Activated CD8-positive, alpha-beta memory T cell treated with anti-CD3 and anti-CD28 coated beads, Interleukin-2, amount 50 U/mL, for 24 hours (primary cell): Measurements from ENCODE around the gene COPS7A.
"Not testable (repeated sequence)": the region's sequence is repeated elsewhere in the genome, so short reads cannot be mapped to it uniquely, and the experiment has no call there.

Experiments
- DNase-seq: peaks from one replicate; pipeline ENCODE4 v3.0.0-alpha.2; 2020; ENCODE audit errors: extremely low read depth

COPS7A gene

DNA sequence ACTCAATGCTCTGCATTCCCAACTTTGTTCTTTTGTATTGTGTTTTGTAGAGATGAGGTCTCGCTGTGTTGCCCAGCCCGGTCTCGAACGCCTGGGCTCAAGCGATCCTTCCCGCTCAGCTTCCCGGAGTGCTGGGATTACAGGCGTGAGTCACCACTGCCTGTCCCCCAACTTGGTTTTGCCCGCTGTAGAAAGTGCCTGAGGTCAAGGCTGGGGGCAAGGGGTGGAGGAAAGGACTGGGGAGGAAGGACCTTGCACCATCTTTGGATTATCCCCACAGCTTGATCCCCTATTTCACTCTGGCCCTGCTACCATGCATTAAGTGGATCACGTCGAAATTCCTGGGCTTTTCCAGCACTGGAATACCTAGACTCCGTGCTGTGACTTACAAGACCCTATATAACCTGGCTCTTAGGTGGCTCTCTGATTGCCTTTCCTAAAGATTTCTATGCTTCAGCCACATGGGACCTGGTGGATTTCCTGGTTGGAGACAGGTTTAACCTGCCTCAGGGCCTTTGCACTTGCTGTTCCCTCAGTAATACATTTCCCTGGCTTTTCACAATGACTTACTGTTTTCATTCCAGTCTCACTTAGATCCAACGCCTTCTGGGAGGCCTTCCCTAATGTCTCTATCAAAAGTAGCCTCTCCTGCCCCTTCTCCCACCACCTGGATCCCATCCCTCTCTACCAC, 22.6 kb upstream of the COPS7A start:
- DNase-seq = no peak

DNA sequence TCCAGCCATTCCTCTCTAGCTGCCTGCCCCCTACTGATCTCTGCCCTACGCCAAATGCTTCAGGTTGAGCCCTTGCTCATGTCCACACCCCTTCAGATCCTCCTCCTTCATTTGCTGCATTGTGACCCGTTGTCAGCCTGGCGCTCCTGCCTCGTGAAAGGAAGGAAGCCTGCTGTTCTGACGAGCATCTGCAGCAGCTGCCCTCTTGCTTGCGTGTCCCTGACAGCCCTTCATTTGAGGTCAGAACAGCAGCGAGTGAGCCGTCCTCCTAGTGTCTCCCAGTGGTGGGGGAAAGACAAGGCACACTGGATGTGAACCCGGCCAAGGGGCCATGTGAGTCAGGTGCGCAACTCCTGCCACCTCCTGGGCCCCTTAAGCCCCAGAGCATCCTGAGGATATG, 20.2 kb upstream of the COPS7A start:
- DNase-seq = no peak

DNA sequence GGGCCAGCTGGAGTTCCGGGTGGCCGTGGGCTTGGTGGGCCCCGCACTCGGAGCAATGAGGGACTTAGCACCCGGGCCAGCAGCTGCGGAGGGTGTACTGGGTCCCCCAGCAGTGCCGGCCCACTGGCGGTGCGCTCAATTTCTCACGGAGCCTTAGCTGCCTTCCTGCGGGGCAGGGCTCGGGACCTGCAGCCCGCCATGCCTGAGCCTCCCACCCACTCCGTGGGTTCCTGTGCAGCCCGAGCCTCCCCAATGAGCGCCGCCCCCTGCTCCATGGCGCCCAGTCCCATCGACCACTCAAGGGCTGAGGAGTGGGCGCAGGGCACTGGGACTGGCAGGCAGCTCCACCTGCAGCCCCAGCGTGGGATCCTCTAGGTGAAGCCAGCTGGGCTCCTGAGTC, 15.5 kb upstream of the COPS7A start:
- not testable (repeated sequence) for DNase-seq

DNA sequence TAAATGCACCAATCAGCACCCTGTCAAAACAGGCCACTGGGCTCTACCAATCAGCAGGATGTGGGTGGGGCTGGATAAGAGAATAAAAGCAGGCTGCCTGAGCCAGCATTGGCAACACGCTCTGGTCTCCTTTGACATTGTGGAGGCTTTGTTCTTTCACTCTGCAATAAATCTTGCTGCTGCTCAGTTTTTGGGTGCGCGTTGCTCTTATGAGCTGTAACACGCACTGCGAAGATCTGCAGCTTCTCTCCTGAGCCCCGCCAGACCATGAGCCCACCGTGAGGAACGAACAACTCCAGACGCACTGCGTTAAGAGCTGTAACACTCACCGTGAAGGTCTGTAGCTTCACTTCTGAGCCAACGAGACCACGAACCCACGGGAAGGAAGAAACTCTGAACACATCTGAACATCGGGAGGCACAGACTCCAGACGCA, 14.9 kb upstream of the COPS7A start:
- no peak for DNase-seq

DNA sequence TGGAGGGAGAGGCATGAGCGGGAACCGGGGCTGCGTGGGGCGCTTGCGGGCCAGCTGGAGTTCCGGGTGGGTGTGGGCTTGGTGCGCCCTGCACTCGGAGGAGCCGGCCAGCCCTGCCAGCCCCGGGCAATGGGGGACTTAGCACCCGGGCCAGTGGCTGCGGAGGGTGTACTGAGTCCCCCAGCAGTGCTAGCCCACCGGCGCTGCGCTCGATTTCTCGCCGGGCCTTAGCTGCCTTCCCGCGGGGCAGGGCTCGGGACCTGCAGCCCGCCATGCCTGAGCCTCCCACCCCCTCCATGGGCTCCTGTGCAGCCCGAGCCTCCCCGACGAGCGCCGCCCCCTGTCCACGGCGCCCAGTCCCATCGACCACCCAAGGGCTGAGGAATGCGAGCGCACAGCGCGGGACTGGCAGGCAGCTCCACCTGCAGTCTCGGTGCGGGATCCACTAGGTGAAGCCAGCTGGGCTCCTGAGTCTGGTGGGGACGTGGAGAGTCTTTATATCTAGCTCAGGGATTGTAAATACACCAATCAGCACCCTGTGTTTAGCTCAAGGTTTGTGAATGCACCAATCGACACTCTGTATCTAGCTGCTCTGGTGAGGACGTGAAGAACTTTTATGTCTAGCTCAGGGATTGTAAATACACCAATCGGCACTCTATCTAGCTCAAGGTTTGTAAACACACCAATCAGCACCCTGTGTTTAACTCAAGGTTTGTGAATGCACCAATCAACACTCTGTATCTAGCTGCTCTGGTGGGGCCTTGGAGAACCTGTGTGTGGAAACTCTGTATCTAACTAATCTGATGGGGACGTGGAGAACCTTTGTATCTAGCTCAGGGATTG, 7.6 kb upstream of the COPS7A start:
- DNase-seq = not testable (repeated sequence)

DNA sequence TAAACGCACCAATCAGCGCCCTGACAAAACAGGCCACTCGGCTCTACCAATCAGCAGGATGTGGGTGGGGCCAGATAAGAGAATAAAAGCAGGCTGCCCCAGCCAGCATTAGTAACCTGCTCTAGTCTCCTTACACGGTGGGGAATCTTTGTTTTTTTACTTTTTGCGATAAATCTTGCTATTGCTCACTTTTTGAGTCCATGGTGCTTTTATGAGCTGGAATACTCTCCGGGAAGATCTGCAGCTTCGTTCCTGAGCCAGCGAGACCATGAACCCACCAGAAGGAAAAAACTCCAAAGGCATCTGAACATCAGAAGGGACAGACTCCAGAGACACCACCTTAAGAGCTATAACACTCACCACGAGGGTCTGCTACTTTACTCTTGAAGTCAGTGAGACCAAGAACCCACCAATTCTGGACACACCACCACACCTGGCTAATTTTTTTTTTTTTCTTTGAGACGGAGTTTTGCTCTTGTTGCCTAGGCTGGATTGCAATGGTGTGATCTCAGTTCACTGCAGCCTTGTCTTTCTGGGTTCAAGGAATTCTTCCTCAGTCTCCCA, 6.9 kb upstream of the COPS7A start:
- no peak for DNase-seq

DNA sequence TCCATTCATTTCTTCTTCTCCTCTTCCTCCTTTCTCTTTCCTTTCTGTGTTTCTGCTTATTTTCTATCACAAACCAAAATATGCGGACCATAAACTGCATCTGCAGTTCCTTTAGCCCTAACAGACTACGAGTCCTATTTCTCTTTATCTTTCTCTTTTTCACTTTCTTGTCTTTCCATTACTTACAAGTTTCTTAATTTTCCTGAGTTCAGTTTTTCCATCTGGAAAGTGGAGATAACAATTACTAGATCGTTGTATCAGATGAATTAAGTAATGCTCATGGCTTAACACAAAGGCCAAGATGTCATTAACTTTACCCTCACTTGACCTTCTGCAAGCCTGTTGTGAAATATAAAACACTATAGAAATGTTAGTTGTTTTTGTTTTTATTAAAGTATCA, 983 bp upstream of the COPS7A start:
- no peak for DNase-seq

DNA sequence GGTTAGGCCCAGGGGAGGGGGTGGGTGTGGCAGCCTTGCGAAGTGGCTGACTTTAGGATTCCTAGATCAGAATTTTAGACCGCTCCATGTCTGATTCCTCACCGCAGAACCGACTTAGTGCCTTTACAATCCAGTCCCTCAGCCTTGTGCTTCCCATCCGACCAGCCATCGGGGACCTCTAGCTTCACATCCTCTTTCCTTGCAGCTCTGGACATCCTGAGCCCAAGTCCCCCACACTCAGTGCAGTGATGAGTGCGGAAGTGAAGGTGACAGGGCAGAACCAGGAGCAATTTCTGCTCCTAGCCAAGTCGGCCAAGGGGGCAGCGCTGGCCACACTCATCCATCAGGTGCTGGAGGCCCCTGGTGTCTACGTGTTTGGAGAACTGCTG, 557 bp downstream of the COPS7A start:
- no peak for DNase-seq

DNA sequence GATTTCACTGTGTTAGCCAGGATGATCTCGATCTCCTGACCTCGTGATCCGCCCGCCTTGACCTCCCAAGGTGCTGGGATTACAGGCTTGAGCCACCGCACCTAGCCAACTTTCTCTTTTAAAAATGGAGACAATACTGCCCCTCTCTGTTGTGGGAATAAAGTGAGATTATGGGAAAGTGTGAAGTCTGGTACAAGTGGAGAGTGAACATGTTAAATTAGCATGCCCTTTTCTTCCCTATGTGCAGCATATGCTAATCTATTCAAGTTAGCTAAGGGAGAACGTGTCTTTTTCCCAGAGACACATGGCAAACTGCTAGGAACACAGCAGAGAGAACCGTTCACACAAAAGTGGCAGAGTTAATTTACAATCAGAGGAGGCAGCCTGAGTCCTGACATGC, 1.5 kb downstream of the COPS7A start:
- no peak for DNase-seq

DNA sequence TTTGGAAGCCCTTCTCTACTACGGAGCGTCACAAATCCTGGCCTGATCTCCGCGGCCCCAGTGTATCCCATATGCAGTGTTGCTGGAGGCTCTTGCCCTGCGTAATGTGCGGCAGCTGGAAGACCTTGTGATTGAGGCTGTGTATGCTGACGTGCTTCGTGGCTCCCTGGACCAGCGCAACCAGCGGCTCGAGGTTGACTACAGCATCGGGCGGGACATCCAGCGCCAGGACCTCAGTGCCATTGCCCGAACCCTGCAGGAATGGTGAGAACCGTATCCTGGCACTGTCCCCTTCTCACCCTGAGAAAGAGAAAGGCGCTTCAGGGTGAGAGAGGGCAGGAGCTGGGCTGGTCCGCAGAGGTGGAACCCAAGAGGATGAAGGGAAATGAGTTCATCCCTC, 5.3 kb downstream of the COPS7A start:
- no peak for DNase-seq

DNA sequence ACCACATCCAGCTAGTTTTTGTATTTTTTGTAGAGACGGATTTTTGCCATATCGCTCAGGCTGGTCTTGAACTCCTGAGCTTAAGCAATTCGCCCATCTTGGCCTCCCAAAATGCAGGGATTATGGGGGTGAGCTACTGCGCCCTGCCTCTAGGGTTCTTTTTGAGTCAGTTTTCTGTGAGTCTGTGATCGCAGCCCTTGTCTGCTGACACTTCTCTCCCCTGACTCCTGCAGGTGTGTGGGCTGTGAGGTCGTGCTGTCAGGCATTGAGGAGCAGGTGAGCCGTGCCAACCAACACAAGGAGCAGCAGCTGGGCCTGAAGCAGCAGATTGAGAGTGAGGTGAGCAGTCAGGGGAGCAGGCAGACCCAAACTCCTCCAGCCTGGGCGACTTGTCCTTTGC, 6.3 kb downstream of the COPS7A start:
- no peak for DNase-seq

DNA sequence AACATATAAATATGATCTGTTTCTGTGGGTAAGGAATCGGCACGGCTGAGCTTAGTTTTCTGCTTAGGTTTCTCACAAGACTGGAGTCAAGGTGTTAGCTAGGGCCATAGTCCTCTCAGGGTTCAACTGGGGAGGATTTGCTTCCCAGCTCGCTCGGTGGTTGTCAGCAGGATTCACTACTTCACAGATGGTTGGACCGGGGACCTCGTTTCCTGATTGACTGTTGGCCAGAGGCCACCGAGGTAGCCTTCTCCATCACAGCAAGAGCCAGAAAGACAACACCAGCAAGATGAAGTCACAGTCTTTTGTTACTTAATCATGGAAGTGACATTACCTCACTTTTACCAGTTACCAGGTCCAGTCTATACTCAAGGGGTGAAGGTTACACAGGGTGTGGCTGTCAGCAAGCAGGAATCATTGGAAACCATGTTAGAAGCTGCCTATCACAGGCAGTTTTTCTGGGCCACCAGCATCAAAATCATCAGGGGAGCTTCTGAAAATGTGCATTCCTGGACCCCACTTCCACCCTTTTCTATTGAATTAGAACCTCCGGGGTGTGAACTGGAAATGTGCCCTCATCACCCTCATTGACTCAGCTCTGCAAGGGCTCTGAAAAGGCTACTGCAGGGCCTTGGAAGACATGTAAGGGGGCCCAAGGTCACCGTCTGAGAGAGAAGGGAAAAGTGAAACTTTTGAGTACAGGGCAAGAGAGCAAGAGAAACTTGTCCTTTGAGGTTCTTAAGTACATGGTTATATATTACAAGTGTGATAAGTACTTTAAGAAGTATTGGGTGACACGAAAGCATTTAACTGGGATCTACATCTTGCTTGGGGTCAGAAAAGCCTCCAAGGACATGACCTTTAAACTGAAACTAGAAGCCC, 10.9 kb downstream of the COPS7A start:
- DNase-seq = no peak

DNA sequence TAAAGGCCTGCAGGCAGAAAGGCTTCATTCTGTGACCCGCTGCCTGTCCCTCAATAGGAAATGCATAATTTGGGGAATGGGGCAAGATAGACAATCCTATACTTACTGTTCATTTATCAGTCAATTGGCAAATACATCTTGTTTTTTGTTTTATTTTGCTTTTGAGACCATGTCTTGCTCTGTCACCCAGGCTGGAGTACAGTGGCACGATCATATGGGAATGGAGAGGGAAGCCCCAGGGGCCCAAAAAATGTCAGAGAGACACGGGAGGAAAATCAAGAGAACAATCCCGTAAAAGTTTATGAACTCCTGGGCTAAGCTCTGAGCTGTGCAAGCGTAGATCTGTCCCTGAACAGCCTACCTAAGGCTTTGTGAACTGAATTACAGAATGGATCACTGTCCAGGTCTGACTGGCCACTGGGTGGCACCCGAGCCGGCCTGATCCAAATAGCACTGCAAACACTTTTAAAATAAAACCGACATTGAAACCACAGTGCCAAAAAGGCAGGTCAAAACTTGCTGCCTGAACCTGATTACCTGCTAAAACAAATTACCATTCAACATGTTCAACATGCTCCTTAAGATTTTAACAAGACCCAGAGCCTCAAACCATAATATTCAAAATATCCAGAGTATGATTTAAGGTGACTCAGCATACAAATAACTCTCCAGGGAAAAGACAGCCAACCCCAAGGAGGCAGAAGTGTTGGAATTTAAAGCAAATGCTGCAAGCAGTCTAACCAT, 11.8 kb downstream of the COPS7A start:
- DNase-seq = no peak

DNA sequence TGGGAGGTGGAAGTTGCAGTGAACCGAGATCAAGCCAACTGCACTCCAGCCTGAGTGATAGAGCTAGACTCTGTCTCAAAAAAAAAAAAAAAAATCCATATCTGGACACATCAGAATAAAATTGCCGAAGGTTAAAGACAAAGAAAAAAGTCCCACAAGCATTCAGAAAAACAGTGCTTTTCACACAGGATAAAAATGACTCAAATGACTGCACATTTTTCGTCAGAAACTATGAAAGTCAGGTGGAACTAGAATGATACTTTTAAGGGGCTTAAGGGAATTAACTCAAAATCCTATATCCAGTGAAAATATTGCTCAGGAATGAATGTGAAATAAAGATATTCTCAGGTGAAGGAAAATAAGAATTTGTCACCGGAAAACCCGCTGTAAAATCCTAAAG, 12.9 kb downstream of the COPS7A start:
- DNase-seq = no peak

DNA sequence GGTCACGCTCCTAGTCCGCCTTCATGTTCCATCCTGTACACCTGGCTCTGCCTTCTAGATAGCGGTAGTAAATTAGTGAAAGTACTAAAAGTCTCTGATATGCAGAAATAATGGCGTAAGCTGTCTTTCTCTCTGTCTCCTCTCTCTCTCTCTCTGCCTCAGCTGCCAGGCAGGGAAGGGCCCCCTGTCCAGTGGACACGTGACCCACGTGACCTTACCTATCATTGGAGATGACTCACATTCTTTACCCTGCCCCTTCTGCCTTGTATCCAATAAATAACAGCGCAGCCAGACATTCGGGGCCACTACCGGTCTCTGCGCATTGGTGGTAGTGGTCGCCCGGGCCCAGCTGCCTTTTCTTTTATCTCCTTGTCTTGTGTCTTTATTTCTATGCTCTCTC, 18.2 kb downstream of the COPS7A start:
- not testable (repeated sequence) for DNase-seq

DNA sequence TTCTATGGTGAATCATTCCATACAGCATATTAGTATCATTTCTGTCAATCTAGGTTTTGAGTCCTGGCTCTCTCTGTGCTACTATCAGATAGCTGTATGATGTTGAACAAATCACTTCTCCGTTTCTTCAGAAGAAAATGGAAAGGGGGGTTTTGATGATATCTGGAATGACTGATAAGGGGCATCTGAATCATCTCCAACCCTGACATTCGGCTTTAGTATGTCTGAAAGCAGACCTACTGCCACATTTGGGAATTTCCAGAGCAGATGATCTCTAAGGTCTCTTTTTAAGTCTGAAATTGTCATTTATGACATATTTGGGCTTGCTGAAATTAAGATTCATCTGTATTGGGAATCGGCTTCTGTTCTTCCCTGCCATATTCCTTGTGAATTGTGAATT, 19.0 kb downstream of the COPS7A start:
- no peak for DNase-seq

DNA sequence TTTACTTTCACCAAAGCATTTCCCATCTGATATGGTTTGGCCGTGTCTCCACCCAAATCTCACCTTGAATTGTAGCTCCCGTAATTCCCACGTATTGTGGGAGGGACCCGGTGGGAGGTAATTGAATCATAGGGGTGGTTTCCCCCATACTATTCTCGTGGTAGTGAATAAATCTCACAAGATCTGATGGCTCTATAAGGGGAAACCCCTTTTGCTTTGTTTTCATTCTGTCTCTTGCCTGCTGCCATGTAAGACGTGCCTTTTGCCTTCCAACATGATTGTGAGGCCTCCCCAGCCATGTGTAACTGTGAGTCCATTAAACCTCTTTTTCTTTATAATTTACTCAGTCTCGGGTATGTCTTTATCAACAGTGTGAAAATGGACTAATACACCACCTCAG, 19.5 kb downstream of the COPS7A start:
- DNase-seq = not testable (repeated sequence)

DNA sequence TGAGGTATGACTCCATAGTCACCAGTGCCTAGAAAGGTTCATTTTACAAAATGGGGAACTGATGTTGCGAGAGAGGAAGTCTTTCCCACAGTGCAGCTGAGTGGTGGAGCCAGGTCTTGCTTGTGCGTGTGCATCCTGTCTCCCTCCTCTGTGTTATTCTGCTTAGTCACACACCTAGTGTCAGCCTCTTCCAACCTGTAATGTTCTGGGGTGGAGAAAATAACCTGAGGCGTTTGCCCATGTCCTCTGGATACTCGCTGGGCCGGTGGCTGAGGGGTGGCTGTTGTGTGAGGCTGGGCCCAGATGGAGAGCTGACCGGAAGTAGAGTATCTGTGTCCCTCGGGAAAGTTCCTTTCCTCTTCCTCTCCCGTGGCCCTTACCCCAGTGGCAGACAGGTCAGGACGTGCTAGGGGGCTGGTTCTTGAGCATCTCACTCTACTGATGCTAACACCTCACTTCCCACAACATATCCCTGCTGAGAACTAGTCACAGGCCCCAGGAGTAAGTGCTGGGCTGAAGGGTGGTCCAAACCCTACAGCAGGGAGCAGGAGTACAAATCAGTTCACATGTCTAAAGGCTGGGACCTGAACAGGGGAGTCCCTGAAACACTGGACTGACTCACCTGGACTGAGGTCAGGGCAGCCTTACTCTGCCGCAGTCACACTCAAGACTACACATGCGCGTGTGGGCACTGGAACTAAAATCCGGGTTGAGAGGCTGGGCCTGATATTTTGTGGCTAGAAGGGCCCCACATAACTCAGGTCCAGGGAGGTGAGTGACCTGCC, 22.1 kb downstream of the COPS7A start:
- DNase-seq = no peak

DNA sequence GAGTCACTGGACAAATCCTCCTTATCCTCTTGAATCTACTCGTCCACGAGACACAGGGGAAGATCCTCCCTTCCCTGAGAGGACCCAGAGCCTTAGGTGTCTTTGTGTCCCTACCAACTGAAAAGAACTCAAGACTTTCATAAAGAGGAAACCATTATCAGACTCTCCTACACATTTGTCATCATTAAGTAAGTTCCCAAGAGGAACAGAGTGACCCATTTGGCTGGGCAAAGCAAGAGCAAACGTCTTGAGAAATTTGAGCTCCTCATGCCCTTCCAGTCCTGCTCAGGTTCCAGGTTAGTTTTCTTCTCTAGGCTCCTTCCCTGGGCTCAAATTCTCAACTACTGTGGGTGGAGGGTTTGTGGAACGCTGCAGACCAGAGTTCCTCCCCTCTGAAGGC, 23.4 kb downstream of the COPS7A start:
- DNase-seq = no peak

DNA sequence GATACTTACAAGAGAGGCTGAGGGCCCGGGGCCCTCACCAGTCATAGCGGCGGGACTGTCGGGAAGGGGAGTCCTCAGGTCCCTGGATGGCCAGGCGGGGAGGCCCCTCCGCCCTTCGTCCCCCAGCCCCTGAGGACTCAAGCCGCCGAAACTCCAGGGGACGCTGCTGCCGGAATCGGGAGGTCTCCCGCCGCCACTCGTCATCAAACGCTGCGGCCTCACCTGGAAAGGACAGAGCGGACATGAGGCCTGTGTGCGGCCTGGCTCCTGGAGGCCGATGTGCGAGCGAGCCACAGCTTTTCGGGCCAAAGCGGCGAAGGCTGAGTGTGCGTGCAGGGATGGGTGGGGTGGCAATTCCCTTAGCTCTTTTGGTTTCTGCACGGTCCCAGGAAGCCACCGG, 24.9 kb downstream of the COPS7A start:
- no peak for DNase-seq

DNA sequence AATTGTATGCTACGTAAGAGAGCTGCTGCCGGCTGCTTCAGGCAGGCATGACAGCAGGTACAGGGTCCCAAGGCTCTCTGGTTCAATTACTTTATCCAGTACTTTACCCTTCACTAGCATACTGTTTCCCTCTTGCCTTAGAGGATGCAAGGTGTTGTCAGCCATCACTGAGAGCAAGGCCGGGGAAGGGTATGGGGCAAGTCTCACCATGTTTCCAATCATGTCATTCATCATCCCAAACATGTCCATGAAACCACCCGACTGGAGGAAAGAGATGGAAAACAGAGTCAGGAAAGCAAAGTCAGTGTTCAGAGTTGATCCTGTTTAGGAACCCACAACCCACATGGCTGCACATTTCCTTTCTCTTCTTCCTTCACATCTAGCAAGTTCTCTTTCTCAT, 26.7 kb downstream of the COPS7A start:
- DNase-seq = no peak
